Activated CD4-positive, alpha-beta T cell treated with anti-CD3 and anti-CD28 coated beads, Interleukin-2, Interleukin-6, amounts not matched to agents 100 ng/mL and 50 ng/mL, durations not matched to agents 16 hours and 8 hours (primary cell): Measurements from ENCODE around the gene PARP2.
"Not testable (repeated sequence)": the region's sequence is repeated elsewhere in the genome, so short reads cannot be mapped to it uniquely, and the experiment has no call there.

Experiments used
- DNase-seq: peaks from one replicate; pipeline ENCODE4 v3.0.0-alpha.2; 2020

Gene PARP2, protein sequence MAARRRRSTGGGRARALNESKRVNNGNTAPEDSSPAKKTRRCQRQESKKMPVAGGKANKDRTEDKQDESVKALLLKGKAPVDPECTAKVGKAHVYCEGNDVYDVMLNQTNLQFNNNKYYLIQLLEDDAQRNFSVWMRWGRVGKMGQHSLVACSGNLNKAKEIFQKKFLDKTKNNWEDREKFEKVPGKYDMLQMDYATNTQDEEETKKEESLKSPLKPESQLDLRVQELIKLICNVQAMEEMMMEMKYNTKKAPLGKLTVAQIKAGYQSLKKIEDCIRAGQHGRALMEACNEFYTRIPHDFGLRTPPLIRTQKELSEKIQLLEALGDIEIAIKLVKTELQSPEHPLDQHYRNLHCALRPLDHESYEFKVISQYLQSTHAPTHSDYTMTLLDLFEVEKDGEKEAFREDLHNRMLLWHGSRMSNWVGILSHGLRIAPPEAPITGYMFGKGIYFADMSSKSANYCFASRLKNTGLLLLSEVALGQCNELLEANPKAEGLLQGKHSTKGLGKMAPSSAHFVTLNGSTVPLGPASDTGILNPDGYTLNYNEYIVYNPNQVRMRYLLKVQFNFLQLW

DNA sequence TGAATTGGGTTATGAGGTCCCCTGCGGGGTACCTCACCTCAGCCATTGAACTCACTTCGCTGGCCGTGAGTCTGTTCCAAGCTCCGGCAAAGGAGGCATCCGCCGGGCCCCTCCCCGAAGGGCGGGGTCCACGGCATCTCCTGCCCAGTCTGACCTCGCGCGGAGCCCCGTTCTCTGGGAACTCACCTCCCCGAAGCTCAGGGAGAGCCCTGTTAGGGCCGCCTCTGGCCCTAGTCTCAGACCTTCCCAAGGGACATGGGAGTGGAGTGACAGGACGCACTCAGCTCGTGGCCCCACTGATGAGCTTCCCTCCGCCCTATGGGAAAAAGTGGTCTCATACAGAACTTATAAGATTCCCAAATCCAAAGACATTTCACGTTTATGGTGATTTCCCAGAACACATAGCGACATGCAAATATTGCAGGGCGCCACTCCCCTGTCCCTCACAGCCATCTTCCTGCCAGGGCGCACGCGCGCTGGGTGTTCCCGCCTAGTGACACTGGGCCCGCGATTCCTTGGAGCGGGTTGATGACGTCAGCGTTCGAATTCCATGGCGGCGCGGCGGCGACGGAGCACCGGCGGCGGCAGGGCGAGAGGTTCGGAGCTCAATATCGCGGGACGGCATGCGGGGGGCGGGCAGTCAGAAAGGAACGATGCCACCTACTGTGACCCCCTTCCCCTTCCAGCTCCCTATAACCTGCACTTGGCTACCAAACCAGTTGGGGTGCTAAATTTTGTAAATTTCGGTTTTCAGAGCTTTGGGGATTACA, at the start of gene PARP2:
PARP2 (plus strand) TSS at position 544 of the 770 bp plus-strand sequence; CDS start at position 551, 7 bp downstream.
- peak; percentile 99 for DNase-seq

DNA sequence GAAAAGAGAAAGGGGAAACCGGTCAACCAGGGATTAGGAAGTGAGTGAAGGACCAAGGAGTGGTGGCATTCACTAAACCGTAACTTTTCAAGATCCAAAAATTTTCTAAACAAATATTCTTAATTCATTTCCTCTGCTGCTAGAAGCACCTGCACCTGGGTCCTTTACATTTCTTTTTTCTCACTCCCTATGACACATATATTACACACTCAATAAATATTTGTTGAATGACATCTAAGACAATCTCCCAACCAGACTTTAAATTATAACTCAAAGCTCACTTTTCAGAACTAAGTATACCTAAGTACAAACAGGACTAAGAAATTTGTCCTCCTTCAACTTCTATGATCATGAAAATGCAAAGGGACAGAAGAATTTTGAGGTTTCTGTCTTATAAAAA, 48.8 kb upstream of the PARP2 start:
- no peak for DNase-seq

DNA sequence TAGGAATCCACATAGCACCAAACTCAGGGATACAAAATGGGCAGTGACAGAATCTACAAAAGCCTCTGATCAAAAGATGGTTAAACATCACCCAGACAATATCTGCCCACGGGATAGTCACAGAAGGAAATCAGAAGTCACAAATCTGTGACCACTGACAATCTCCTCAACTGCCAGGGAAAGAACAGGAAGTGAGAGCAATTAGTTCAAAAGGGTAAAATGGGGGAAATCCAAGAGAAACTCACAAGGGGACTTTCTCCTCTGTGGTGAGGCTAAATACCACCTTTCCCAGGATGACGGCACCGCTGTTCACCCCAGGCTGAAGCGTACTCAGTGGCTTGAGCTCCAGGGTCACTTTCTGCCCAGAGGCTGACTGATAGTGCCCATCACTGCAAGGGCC, 48.4 kb upstream of the PARP2 start:
- DNase-seq = peak; percentile 13

DNA sequence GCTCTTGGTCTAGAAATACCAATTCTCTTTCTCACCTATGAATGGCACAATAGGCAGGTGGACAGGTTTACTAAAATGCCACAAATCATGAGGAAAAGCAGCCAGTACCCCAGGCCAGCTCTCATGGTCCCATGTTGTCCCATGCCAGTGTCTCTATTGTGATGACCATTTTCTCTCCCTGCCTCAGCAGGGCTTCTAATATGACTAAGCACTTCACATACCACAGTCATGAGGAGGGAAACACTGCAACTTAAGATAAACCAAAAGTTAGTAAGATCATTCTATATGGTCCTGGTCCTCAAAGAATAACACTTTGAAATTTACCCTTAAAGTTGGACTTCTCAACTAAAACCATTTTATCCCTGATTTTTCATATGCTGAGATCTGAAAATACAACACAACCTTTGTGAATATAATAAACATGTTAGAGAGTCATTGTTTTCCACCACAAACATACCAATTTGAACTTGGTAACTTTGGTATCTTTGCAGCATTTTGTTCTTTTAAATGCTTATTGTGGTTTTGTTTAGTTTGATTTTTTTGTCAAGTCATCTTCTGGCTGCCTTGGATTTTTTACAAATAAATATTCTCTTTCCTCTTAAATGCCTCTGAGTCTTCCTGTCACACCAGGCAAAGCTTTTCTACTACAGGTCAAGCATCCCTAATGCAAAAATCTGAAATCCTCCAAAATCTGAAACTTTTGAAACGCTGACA, 41.2 kb upstream of the PARP2 start:
- DNase-seq = peak; percentile 36

DNA sequence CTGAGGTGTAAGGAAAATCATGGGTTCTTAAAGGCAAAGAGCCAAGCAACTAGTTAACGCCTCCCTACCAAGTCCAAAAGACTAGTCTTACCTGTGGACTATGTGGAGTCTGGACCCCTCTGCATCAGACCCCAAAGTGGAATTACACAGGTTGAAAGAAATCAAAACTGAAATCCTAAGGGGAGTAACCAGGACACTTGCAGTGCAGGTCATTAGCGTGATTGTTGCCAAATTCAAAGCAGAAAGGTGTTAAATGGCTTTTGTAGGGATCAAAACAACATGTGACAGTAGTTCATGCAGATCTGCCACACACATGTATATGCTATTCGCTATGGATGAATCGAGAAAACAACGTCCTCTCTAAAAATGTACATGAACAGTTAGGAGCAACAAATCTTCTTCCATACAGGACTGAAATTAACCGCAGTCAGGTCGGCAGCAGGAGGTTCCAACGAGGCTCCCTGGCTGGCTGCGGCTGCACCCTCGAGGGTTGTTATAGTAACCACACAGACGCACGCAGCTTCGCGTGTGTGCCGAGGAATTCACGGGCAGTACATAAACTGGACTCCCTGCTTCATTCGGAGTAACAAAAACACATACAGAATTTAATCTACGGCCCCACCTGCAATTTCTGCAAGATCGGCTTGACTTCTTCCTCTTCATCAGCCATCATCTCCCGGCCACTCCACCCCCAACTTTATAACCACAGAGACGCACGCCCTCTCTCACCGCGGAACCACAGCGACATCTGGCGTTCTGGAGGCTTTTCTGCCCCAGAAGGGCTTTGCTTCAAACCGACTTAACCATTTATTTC, 38.0 kb upstream of the PARP2 start, which contains the start of gene TTC5:
TTC5 (minus strand) TSS at position 687 of the 814 bp plus-strand sequence; CDS start at position 673, 14 bp downstream.
- DNase-seq = peak; percentile 92

DNA sequence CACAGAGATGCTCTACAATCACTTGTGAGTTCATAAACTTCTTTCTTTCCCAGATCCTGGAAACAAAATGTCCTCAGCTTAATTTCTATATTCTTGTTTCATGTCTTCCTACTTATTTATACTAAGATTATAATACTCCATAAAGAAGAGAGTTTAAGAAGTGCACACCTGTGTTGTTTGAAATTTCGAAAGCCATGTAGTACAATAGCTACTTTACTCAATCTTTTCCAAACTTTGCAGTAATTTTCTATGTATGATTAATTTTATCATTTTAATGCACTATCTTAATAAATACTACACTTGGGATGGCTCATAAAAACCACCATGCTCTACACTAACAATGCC, 37.4 kb upstream of the PARP2 start:
- no peak for DNase-seq

DNA sequence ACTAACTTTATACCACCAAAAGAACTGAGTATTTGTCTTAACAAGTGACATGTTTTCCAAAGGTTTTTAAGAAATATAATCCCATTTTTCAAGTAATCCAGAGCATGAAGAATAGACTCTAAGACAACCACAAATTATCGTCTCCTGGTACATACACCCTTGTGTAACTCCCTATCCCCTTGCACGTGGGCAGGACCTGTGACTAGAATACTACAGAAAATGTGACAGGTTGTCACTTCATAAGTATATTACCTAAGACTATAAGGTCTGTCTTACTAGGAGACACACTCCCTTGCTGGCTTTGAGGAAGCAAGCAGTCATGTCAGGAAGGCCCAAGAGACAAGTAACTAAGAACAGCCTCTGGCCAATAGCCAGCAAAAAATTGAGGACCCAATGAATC, 29.4 kb upstream of the PARP2 start:
- DNase-seq = no peak

DNA sequence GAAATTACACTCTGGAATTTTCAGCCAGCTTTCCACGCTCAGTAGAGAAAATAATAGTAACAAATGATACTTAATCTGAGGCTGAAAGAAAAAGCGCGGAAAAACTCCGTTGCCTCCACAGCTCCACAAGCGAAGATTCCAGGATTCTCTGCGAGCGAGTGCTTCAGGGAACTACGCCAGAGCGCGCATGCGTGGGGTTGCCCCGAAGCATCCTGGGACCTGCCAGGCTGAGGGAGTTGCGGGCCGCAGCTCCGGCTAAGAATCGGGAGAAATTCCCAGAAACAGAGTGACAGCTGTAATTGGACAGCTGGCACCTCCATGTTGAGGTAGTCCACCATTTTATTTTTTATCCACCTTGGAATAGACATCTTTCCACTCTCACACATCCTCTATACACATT, 25.7 kb upstream of the PARP2 start:
- no peak for DNase-seq

DNA sequence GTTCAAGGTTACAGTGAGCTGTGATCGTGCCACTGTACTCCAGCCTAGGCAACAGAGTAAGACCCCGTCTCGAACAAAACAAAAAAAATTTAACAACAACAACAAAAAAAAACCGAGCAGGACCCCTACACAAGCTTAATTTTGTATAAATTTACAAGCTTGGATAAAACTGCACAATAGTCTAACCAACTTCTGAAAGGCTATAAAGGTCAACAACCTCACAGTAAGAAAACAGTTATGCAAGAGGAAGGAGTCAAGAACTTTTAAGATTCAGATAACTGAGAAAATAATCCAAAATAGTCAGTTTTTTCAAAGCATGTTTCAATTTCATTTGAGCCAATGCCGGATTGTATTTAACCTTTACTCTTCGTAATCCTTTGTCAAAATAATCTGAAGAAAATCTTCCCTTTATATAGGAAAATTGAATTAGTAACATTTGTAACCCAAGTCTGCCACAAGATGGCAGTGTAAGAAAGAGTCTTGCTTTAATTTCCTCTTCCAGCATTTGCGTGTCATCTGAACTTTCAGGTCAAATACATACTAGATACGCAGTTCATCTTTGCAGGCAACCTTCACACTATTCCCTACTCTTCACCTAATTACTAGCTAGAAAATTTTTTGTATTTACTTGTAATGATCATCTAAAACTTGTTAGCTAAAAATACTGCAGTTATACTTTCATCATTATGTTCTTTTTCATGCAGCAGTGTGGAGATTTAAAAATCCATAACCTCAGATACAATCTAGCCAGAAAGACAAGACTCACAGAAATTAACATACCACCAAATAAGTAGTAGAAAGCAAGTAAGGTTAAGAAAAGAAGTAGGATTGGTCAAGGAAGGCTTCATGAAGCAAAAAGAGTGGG, 16.2 kb upstream of the PARP2 start:
- peak; percentile 77 for DNase-seq

DNA sequence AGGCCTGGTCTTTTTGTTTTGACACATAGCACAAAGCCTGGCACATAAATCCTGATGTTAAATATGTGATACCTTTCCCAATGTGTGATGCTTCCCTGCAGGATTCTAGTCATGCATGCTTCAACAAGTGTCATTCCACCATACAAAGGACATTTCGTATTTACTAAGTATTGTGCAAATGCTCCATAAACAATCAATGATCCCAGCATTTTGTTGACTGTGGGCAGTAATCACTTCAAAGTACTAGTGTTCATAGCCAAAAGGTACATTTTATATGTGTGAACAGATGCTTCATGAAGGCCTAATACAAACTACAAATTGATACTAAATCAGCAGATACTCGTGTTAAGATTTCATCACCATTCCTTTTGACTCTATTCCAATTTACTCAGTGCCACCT, 14.7 kb upstream of the PARP2 start:
- no peak for DNase-seq

DNA sequence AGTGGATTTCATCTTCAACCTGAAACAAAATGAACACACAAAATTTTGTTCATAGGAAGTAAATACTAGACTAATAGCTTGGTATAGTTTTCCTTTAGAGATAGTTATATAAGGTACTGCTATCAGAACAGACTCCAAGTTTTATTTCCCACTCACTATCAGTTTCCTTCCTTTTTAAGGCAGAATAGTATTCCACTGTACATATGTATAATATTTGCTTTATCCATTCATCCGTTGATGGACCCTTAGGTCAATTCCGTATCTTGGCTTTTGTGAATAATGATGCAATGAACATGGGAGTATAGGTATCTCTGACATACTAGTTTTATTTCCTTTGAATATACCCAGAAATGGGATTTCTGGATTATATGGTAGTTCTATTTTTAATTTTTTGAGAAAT, 14.1 kb upstream of the PARP2 start:
- no peak for DNase-seq

DNA sequence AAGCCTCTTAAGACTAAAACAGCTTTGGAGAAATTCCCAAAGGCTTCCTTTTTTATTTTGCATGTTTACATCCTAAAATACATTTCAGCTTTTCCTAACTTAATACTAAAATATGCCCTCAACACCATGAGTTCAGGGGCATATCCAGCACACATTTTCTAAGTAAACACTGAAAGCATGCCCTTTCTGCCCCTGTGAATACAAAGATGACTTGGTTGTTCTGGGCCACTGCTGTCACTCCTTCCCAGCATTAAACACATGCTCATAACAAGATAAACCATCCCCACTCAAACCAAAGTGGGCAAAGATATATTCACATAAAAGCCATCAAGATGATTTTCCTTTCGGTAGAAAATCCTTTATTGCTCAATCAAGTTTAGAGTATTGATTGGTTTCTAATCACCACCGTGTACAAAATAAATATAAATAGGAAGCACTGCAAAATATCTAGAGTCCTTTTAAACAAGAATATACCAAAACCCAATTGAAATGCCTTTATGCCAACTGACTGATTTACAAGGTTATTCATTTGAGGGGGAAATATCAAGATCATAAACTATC, 12.3 kb upstream of the PARP2 start:
- DNase-seq = peak; percentile 19

DNA sequence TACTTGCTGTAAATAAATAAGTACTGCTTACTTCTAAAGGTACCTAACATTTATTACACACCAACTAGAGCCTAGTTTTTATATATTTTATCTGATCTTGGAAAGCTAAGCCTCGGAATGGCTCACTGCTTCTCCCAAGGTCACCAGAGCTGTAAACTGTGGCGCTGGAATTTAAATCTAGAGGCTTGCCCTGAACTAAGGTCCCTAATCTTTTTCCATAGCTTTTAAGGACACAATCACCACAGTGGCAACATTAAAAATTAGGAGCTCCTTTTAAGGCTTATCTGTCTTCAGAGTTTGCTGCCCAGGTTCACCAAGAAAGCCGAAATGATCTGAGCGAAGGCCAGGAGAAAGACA, 11.0 kb upstream of the PARP2 start:
- DNase-seq = no peak

DNA sequence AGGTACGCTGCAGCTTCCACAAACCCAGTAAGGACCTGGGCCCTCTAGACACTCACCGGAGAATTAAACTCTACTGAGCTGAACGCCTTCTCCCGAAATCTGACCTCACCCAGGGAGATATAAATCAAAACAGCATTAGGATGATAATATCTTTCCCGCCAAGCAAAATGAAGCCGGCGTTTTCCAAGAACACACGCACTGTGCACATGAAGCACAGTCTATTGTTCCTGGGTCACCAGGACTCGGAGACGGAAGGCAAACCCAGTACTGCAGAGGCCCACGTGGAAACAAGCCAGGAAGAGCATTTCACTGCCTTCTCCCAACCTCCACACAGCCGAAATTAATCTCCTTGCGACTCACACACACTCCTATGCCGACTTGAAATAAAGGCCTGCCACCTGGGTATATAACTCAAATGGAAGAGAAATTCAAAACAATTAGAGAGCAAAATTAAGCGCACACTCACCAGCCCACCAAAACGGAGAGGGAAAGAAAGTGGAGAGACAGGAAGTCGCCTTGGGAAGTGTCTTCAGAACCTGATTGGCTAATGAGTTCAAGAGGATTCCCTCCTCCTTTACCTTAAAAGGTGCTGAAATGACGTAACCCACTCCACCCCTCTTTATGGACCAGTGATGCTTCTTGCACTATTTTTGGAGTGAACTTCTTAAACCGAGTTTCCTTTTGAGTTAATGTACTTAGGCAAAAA, 10.5 kb upstream of the PARP2 start, which contains the start of gene CCNB1IP1:
CCNB1IP1 (minus strand) TSS at position 492 of the 706 bp plus-strand sequence. CDS start 16,756 bp downstream, outside the sequence.
- DNase-seq = peak; percentile 89

DNA sequence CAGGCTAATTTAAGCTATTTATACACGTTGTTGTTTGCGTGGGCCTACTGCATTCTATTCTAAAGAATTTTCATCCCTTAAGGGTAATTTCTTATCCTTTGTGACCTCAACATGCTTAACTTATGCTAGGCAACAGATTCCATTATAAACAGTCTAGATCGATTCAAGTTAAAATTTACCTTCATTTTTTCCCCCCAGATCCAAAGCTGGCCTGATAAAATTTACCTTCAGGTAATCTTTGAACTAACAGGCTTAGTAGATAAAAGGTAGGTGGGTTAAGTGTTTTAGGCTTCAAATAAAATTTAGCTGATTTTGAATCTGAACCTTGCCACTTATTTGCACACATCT, 10.0 kb upstream of the PARP2 start:
- DNase-seq = no peak

DNA sequence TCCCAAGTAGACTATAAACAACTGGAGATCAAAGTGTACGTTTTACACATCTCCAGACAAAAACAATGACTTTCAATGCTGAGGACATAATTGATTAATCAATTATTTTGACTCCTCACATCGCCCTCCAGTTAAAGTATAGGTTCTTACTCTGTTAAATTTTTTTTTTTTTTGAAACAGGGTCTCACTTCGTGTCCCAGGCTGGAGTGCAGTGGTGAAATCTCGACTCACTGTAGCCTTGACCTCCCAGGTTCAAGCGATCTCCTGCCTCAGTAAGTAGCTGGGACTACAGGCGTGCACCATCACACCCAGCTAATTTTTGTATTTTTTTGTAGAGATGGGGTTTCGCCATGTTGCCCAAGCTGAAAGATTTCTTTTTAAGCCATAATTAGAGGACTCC, 9.4 kb upstream of the PARP2 start:
- DNase-seq = no peak

DNA sequence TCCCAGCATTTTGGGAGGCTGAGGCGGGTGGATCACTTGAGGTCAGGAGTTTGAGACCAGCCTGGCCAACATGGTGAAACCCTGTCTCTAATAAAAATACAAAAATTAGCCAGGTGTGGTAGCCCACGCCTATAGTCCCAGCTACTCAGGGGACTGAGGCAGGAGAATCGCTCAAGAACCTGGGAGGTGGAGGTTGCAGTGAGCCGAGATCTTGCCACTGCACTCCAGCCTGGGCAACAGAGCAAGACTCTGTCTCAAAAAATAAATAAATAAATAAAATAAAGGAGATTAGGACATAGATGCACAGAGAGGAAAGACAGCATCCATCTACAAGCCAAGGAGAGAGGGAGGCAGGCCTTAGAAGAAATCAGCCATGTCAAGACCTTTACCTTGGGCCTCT, 2.4 kb upstream of the PARP2 start:
- not testable (repeated sequence) for DNase-seq

DNA sequence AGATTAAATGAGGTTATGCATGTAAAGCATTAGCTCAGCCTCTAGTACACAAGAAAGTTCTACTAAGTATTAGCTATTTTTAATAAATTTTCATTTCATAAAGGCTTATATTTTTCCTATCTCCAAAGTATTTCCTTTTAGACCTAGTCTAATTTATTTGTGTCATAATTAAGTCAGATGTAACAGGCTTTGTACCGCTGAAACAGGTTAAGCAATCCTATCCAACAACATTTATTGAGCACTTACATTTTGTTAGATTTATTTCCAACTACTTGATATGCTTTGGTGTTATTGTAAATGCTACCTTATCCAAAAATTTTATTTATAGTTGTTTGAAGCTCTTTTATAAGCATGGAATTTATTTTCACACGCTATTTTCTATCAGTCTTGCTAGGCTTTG, 1.8 kb upstream of the PARP2 start:
- DNase-seq = no peak

DNA sequence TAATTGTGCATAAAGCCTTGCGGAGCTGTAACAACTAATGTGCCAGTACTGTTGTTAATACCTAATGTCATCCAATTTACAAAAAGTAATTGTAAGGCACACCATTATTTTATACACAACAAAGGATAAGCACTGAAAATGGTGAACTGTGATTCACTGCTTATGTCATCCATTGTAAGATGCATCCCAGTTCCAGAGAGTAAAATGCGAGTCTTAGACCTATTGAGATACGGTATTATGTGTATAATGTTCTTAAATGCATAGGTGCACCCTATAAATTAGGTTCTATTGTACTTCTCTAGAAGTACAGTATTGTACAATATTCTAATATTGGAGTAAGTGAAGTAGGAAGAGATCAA, 406 bp downstream of the PARP2 start:
- DNase-seq = no peak

DNA sequence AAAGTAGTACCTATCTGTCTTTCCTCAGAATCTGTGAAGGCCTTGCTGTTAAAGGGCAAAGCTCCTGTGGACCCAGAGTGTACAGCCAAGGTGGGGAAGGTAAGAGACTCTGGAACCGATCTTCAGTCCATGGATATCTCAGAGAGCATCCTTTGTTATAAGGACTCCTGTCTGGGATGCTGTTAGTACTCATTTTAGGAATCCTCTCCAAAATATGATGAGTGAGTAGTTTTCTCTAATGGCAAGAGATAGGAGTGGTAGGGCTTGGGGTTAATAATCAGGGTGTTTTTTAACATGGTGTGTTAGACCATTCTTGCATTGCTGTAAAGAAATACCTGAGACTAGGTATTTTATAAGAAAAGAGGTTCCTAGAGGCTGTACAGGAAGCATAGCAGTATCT, 1.9 kb downstream of the PARP2 start:
- DNase-seq = no peak
